H1 (cell line): Measurements from ENCODE around the gene UPF1. TPM values are rescaled to one million over a fixed set of nuclear protein-coding genes. Genes with fewer than 3 reads are reported as not detected.

Experiments used
- CTCF ChIA-PET: fragments of 300-600 bp; sonication (Branson Sonifier 250); formaldehyde crosslinking; loops from one replicate; lab custom pipeline; 2021; ENCODE audit not compliant: partially characterized antibody; lab: Charles Lee
- POLR2A ChIA-PET: fragments of 300-600 bp; sonication (Branson Sonifier 250); formaldehyde crosslinking; loops from one replicate; lab custom pipeline; 2021; ENCODE audit warnings: inconsistent platforms; ENCODE audit not compliant: partially characterized antibody; lab: Charles Lee
- DNase-seq, 2 experiments: peaks; one replicate each; pipeline versions ENCODE4 v3.0.0 to v3.0.0-alpha.2; 2010 to 2022; ENCODE audit warnings: low spot score in 2 of 2, low read depth in 1 of 2, mixed read lengths in 1 of 2
- FAIRE-seq: peaks from 2 replicates; lab custom pipeline; 2011; peaks lifted over from hg19 to GRCh38; lab: Jason Lieb, UNC
- H2AFZ ChIP-seq: 2 replicates; pipeline ENCODE4 v1.8.1; 2012; ENCODE audit warnings: low read length, inconsistent platforms
- H2AK5ac ChIP-seq: 2 replicates; pipeline ENCODE4 v1.6.1; 2013; ENCODE audit warnings: low read depth, low read length
- H2BK120ac ChIP-seq: replicated peaks from 2 replicates; pipeline ENCODE3; 2013; ENCODE audit warnings: low read depth, low read length, inconsistent platforms
- H2BK12ac ChIP-seq: 2 replicates; pipeline ENCODE4 v1.6.1; 2013; ENCODE audit warnings: low read depth, low read length
- H2BK15ac ChIP-seq: 2 replicates; pipeline ENCODE4 v1.6.1; 2013; ENCODE audit warnings: low read length
- H2BK20ac ChIP-seq: 2 replicates; pipeline ENCODE4 v1.6.1; 2013; ENCODE audit warnings: low read length
- H2BK5ac ChIP-seq: 2 replicates; pipeline ENCODE4 v1.6.1; 2013; ENCODE audit warnings: low read depth, low read length
- H3K14ac ChIP-seq: 2 replicates; pipeline ENCODE4 v1.6.1; 2013; ENCODE audit warnings: inconsistent platforms; ENCODE audit not compliant: insufficient read length
- H3K18ac ChIP-seq: 2 replicates; pipeline ENCODE4 v1.6.1; 2013; ENCODE audit warnings: low read length; ENCODE audit errors: extremely low read depth
- H3K23ac ChIP-seq: 2 replicates; pipeline ENCODE4 v1.6.1; 2013; ENCODE audit warnings: inconsistent platforms; ENCODE audit not compliant: insufficient read length
- H3K23me2 ChIP-seq: 2 replicates; pipeline ENCODE4 v1.6.1; 2013; ENCODE audit warnings: low read depth, low read length
- H3K27ac ChIP-seq: 2 replicates; pipeline ENCODE4 v1.6.1; 2011; ENCODE audit warnings: low read depth, low read length, inconsistent platforms
- H3K27me3 ChIP-seq, 4 experiments: replicated peaks in 1 of 4; 1 replicate in 1 of 4; 2 replicates in 3 of 4; pipeline versions ENCODE4 v1.6.1 to v1.8.1; 2011 to 2013; ENCODE audit warnings: low read length in 3 of 4, mild to moderate bottlenecking in 3 of 4, inconsistent platforms in 2 of 4, mixed read lengths in 2 of 4, moderate library complexity in 1 of 4; ENCODE audit not compliant: control insufficient read depth in 3 of 4, insufficient read depth in 3 of 4; ENCODE audit errors: extremely low read depth in 1 of 4
- H3K36me3 ChIP-seq, 4 experiments: 2 replicates each; pipeline versions ENCODE4 v1.6.1 to v1.8.1; 2011 to 2013; ENCODE audit warnings: mild to moderate bottlenecking in 4 of 4, low read length in 3 of 4, moderate library complexity in 2 of 4, control low read depth in 1 of 4, inconsistent platforms in 1 of 4; ENCODE audit not compliant: insufficient read depth in 4 of 4, control insufficient read depth in 2 of 4
- H3K4ac ChIP-seq: replicated peaks from 2 replicates; pipeline ENCODE3; 2013; ENCODE audit warnings: low read length, low read depth, mixed read lengths, inconsistent platforms; ENCODE audit not compliant: insufficient read length
- H3K4me1 ChIP-seq, 4 experiments: replicated peaks in 1 of 4; 1 replicate in 1 of 4; 2 replicates in 3 of 4; pipeline versions ENCODE4 v1.6.1 to v1.8.1; 2011 to 2013; ENCODE audit warnings: low read length in 3 of 4, inconsistent platforms in 2 of 4, mixed read lengths in 1 of 4; ENCODE audit not compliant: insufficient read depth in 4 of 4, control insufficient read depth in 3 of 4
- H3K4me2 ChIP-seq, 2 experiments: 2 replicates each; pipeline versions ENCODE4 v1.6.1 to v1.8.1; 2011 to 2013; ENCODE audit warnings: low read depth in 2 of 2, low read length in 2 of 2, control low read depth in 1 of 2, inconsistent platforms in 1 of 2, mild to moderate bottlenecking in 1 of 2; ENCODE audit not compliant: insufficient read depth in 1 of 2
- H3K4me3 ChIP-seq, 4 experiments: fragments of 200-600, 300-600 bp in 1 of 4; sonication (generic), shearing (Covaris generic), sonication (Bioruptor Twin) in 1 of 4; 2 replicates each; pipeline versions ENCODE4 v1.5.1 to v1.8.1; 2011 to 2016; ENCODE audit warnings: low read length in 4 of 4, low read depth in 3 of 4, control low read depth in 2 of 4, inconsistent platforms in 2 of 4, mild to moderate bottlenecking in 2 of 4, mixed read lengths in 1 of 4, moderate library complexity in 1 of 4; ENCODE audit not compliant: insufficient read depth in 2 of 4; ENCODE audit errors: extremely low read depth in 1 of 4
- H3K56ac ChIP-seq: replicated peaks from 2 replicates; pipeline ENCODE3; 2013; ENCODE audit warnings: low read depth, mild to moderate bottlenecking, mixed read lengths, low read length, inconsistent platforms; ENCODE audit not compliant: insufficient read length
- H3K79me1 ChIP-seq: 2 replicates; pipeline ENCODE4 v1.6.1; 2013; ENCODE audit warnings: low read depth, low read length, control low read depth
- H3K79me2 ChIP-seq, 2 experiments: 2 replicates each; pipeline versions ENCODE4 v1.6.1 to v1.8.1; 2012 to 2013; ENCODE audit warnings: low read length in 2 of 2, mild to moderate bottlenecking in 2 of 2, inconsistent platforms in 1 of 2; ENCODE audit not compliant: insufficient read depth in 2 of 2, control insufficient read depth in 1 of 2
- H3K9ac ChIP-seq, 4 experiments: replicated peaks in 1 of 4; 1 replicate in 1 of 4; 2 replicates in 3 of 4; pipeline versions ENCODE4 v1.6.1 to v1.8.1; 2011 to 2013; ENCODE audit warnings: low read depth in 3 of 4, low read length in 3 of 4, control low read depth in 2 of 4, mild to moderate bottlenecking in 2 of 4, moderate library complexity in 2 of 4, inconsistent platforms in 1 of 4; ENCODE audit errors: extremely low read depth in 1 of 4
- H3K9me3 ChIP-seq, 2 experiments: 2 replicates each; pipeline versions ENCODE4 v1.6.1 to v1.8.1; 2012 to 2013; ENCODE audit warnings: mild to moderate bottlenecking in 2 of 2, moderate library complexity in 2 of 2, control low read depth in 1 of 2, inconsistent platforms in 1 of 2, low read depth in 1 of 2, low read length in 1 of 2, mixed read lengths in 1 of 2; ENCODE audit not compliant: insufficient read depth in 2 of 2
- H4K20me1 ChIP-seq, 2 experiments: replicated peaks in 1 of 2; 2 replicates each; pipeline versions ENCODE3 to v1.8.1; 2011 to 2013; ENCODE audit warnings: inconsistent platforms in 2 of 2, low read length in 2 of 2, mild to moderate bottlenecking in 1 of 2; ENCODE audit not compliant: insufficient read depth in 2 of 2, control insufficient read depth in 1 of 2
- H4K5ac ChIP-seq: 2 replicates; pipeline ENCODE4 v1.6.1; 2013; ENCODE audit warnings: low read length, low read depth, mixed read lengths, inconsistent platforms; ENCODE audit not compliant: insufficient read length
- H4K8ac ChIP-seq: 2 replicates; pipeline ENCODE4 v1.8.0; 2013; ENCODE audit warnings: mild to moderate bottlenecking, moderate library complexity, low read length, inconsistent platforms; ENCODE audit not compliant: insufficient read depth; ENCODE audit errors: extremely low read depth
- H4K91ac ChIP-seq: replicated peaks from 2 replicates; pipeline ENCODE3; 2013; ENCODE audit warnings: low read length, mixed read lengths, inconsistent platforms; ENCODE audit not compliant: insufficient read length
- RAD21 ChIP-seq, 2 experiments: IDR thresholded peaks in 1 of 2; conservative IDR thresholded peaks in 1 of 2; 2 replicates each; pipeline ENCODE4 v1.6.1; 2011; ENCODE audit warnings: low read depth in 2 of 2, low read length in 2 of 2, improper control_type of control experiment in 1 of 2, inconsistent platforms in 1 of 2, mild to moderate bottlenecking in 1 of 2, moderate library complexity in 1 of 2
- SAP30 ChIP-seq: fragments of 300-600 bp; sonication (generic); IDR thresholded peaks from 2 replicates; pipeline ENCODE4 v1.7.1; 2012; ENCODE audit warnings: low read length, moderate library complexity, mild to moderate bottlenecking, inconsistent platforms; ENCODE audit not compliant: insufficient read depth, insufficient replicate concordance
- WGBS, 2 experiments: shearing (Covaris generic) in 1 of 2; methylation state at CpG; one replicate each; pipeline versions ENCODE4 v1.1.6 to v1.1.7; 2013 to 2015; ENCODE audit warnings: low lambda C conversion rate in 2 of 2, mixed read lengths in 2 of 2, inconsistent platforms in 1 of 2, low coverage in 1 of 2, missing lambda C conversion rate in 1 of 2; ENCODE audit not compliant: insufficient replicate concordance in 2 of 2, insufficient coverage in 1 of 2, insufficient read length in 1 of 2; ENCODE audit errors: extremely low coverage in 1 of 2, missing lambda C conversion rate in 1 of 2; 5-methylcytosine and 5-hydroxymethylcytosine counted together
- polyA plus RNA-seq, 7 experiments: library from polyadenylated mRNA; depleted of rRNA in 3 of 7; stranded (reverse) in 5 of 7; unstranded in 2 of 7; fragments of >200 nt in 5 of 7; fragments of 200-250 nt in 2 of 7; gene quantifications; 1 replicate in 5 of 7; 2 replicates in 1 of 7; 4 replicates in 1 of 7; pipeline versions ENCODE4 v1.2.1 to v1.2.3, GENCODE V29; 2011 to 2013; ENCODE audit warnings: missing spikeins in 2 of 7, mixed read lengths in 2 of 7
- total RNA-seq: library from RNA; stranded (reverse); fragmentation: NEBNext Ultra II Directional; extraction: Animal tissue kit (Norgen Biotek cat#: 25700); gene quantifications from 2 replicates; pipeline ENCODE4 v1.2.1, GENCODE V29; 2021

Gene UPF1
- total and polyA plus RNA-seq, 2 of the 8 experiments (the other 6 are each of a cell fraction or from before 2014, with no cell fraction given): 46.4 to 62.0 TPM

- FAIRE-seq: no peak
- DNase-seq: no peak
- TF ChIP-seq SAP30 (no peak), RAD21 (IDR thresholded peaks at IDR 0.05 in 1 of 2, conservative IDR thresholded peaks at IDR 0.05 in 1 of 2; ENCODE audit: low read depth in 2 of 2, low read length in 2 of 2) (no peak)
These were observed 47.3 kb downstream of the UPF1 start for GRCh38 chr19:18878858-18879578.

More at GRCh38 chr19:18878858-18879578, 47.3 kb downstream of the UPF1 start:
- Histone ChIP-seq H3K4me1 (no peaks in the 10 kb centered on the region; a peak in 4 of 7 replicates), H2BK15ac (no peak overlapping the region), H4K20me1 (peaks cover 2 to 10% of the 10 kb centered on the region in 2 experiments), H3K4me3 (no peak overlapping the region), H3K4me2 (no peak overlapping the region), H2AK5ac (no peak overlapping the region), H3K18ac (no peak overlapping the region), H4K8ac (no peak overlapping the region), H3K4ac (no peak overlapping the region), H3K27me3 (no peaks in the 10 kb centered on the region; a peak in 1 of 7 replicates), H3K9ac (no peak overlapping the region; a peak in 1 of 7 replicates), H3K79me2 (no peaks in the 10 kb centered on the region), H3K14ac (no peak overlapping the region), H3K23me2 (no peaks in the 10 kb centered on the region; the same call in 1 of the 2 replicates), H2BK12ac (no peak overlapping the region), H2BK120ac (no peak overlapping the region), H3K56ac (no peak overlapping the region), H4K5ac (no peak overlapping the region), H2BK5ac (no peak overlapping the region), H3K23ac (no peak overlapping the region), H2AFZ (no peak overlapping the region), H3K9me3 (no peaks in the 10 kb centered on the region; a peak in 1 of 4 replicates), H4K91ac (no peak overlapping the region), H3K36me3 (peaks cover 0 to 16% (median 4%) of the 10 kb centered on the region in 4 experiments; a peak in 4 of 8 replicates), H3K27ac (no peak overlapping the region), H2BK20ac (no peak overlapping the region), H3K79me1 (no peaks in the 10 kb centered on the region)
- WGBS, 2 experiments: 92% methylated on average over 31 of the region's 34 CpGs; no CpG with 5 or more reads in 1 of the 2 experiments
- POLR2A ChIA-PET: interaction anchor here (1.0 to 2.2 kb wide), 2 partner anchors 11 to 14 kb away, joined by 3 to 7 read pairs; no protein-coding TSS in a partner anchor
- CTCF ChIA-PET: interaction anchor here (2.6 kb wide), 1 partner anchor 13 kb away, joined by 16 read pairs; no protein-coding TSS in a partner anchor
